K562 (cell line): ENCODE data around the gene CEP44. TPM values are rescaled to one million over a fixed set of nuclear protein-coding genes. Genes with fewer than 3 reads are reported as not detected.

Experiments
- ATAC-seq: fragments of 200-7000 bp; cut with Tn5 transposase; 3 replicates; pipeline ENCODE4 v1.9.1; 2020; ENCODE audit warnings: moderate library complexity
- BruUV-seq: library from RNA; stranded (reverse); fragments of 400-500 nt; replicated peaks from 2 replicates; lab custom pipeline; 2021; lab: Mats Ljungman, UMichigan
- CTCF ChIA-PET: fragments of 300-600 bp; formaldehyde crosslinking; extraction: SDS; loops from one replicate; lab custom pipeline; 2021; ENCODE audit warnings: low intra/inter-chr PET ratio; lab: Yijun Ruan, JAX
- POLR2A ChIA-PET: fragments of 300-600, 350-650 bp; sonication (Branson Sonifier 250); formaldehyde crosslinking; extraction: SDS; loops from one replicate; lab custom pipeline; 2021; ENCODE audit warnings: antibody characterized with exemption, inconsistent platforms; lab: Yijun Ruan, JAX
- DNase-seq, 4 experiments: peaks; one replicate each; pipeline versions ENCODE4 v3.0.0 to v3.0.0-alpha.2; 2011 to 2018; ENCODE audit warnings: low spot score in 3 of 4, mixed read lengths in 3 of 4; ENCODE audit errors: extremely low read depth in 1 of 4
- FAIRE-seq: peaks from 2 replicates; lab custom pipeline; 2011; peaks lifted over from hg19 to GRCh38; lab: Jason Lieb, UNC
- H2AFZ ChIP-seq: 2 replicates; pipeline ENCODE4 v1.6.0; 2011; ENCODE audit warnings: low read depth, low read length, control low read depth, inconsistent platforms
- H3K27ac ChIP-seq: fragments of 200-600 bp; 3 replicates; pipeline ENCODE4 v1.8.0; 2011; ENCODE audit warnings: low read depth, mild to moderate bottlenecking, control low read depth, inconsistent platforms, low read length, moderate library complexity, mixed read lengths; ENCODE audit errors: extremely low read depth
- H3K27me3 ChIP-seq, 2 experiments: fragments of 300-600 bp in 1 of 2; 2 replicates in 1 of 2; 3 replicates in 1 of 2; pipeline versions ENCODE4 v1.6.0 to v1.8.0; 2011; ENCODE audit warnings: inconsistent platforms in 2 of 2, low read length in 2 of 2, mild to moderate bottlenecking in 1 of 2, mixed read lengths in 1 of 2, moderate library complexity in 1 of 2; ENCODE audit not compliant: control insufficient read depth in 2 of 2, insufficient read depth in 2 of 2
- H3K36me3 ChIP-seq: fragments of 300-600 bp; 3 replicates; pipeline ENCODE4 v1.8.0; 2011; ENCODE audit warnings: mild to moderate bottlenecking, low read length, inconsistent platforms; ENCODE audit not compliant: control insufficient read depth, insufficient read depth
- H3K4me1 ChIP-seq, 2 experiments: fragments of 200-600 bp in 1 of 2; replicated peaks in 1 of 2; 2 replicates in 1 of 2; 3 replicates in 1 of 2; pipeline versions ENCODE4 v1.5.1 to v1.8.0; 2011; ENCODE audit warnings: inconsistent platforms in 2 of 2, low read length in 2 of 2, mild to moderate bottlenecking in 1 of 2, mixed read lengths in 1 of 2, moderate library complexity in 1 of 2; ENCODE audit not compliant: control insufficient read depth in 2 of 2, insufficient read depth in 2 of 2
- H3K4me2 ChIP-seq: 2 replicates; pipeline ENCODE4 v1.6.1; 2011; ENCODE audit warnings: low read length, control low read depth, inconsistent platforms, mixed read lengths; ENCODE audit not compliant: insufficient read depth
- H3K4me3 ChIP-seq: fragments of 200-600 bp; sonication (generic), shearing (Covaris generic); 2 replicates; pipeline ENCODE4 v1.5.1; 2016; ENCODE audit warnings: control low read depth, inconsistent platforms
- H3K79me2 ChIP-seq: fragments of 200-600 bp; 3 replicates; pipeline ENCODE4 v1.8.0; 2011; ENCODE audit warnings: low read length, inconsistent platforms; ENCODE audit not compliant: control insufficient read depth, insufficient read depth
- H3K9ac ChIP-seq, 2 experiments: 2 replicates each; pipeline versions ENCODE4 v1.6.0 to v1.6.1; 2011; ENCODE audit warnings: low read depth in 2 of 2, low read length in 2 of 2, control low read depth in 1 of 2, inconsistent platforms in 1 of 2, mild to moderate bottlenecking in 1 of 2, mixed read lengths in 1 of 2; ENCODE audit not compliant: insufficient read depth in 1 of 2
- H3K9me1 ChIP-seq: one replicate; pipeline ENCODE4 v1.6.0; 2011; ENCODE audit warnings: inconsistent platforms, mild to moderate bottlenecking, low read length, moderate library complexity; ENCODE audit not compliant: control insufficient read depth, insufficient read depth
- H3K9me3 ChIP-seq: replicated peaks from 2 replicates; pipeline ENCODE4 v1.5.1; 2011; ENCODE audit warnings: low read depth, low read length, inconsistent platforms; ENCODE audit not compliant: control insufficient read depth, insufficient read depth
- H4K20me1 ChIP-seq: replicated peaks from 2 replicates; pipeline ENCODE4 v1.6.1; 2011; ENCODE audit warnings: low read length, inconsistent platforms, mixed read lengths; ENCODE audit not compliant: control insufficient read depth, insufficient read depth
- ADNP ChIP-seq: fragments of 200-800 bp; sonication (Bioruptor generic); IDR thresholded peaks from 2 replicates; pipeline ENCODE4 v1.6.1; 2016; ENCODE audit warnings: missing genetic modification characterization, missing compliant biosample characterization
- CTCFL ChIP-seq: IDR thresholded peaks from 2 replicates; pipeline ENCODE4 v1.6.1; 2011; ENCODE audit warnings: borderline replicate concordance, low read depth, mild to moderate bottlenecking, moderate library complexity, low read length; ENCODE audit not compliant: insufficient read depth, poor library complexity, severe bottlenecking
- E2F3 ChIP-seq: fragments of 250-450 bp; sonication (Bioruptor Pico); IDR thresholded peaks from 2 replicates; pipeline ENCODE4 v1.4.0; 2020; ENCODE audit warnings: mild to moderate bottlenecking
- ESRRA ChIP-seq: fragments of 450-650 bp; IDR thresholded peaks from 2 replicates; pipeline ENCODE4 v1.6.1; 2014; ENCODE audit warnings: low read depth, mild to moderate bottlenecking, moderate library complexity, borderline replicate concordance
- MEF2D ChIP-seq: conservative IDR thresholded peaks from 2 replicates; pipeline ENCODE4 v1.6.1; 2016; ENCODE audit warnings: low read depth, missing genetic modification characterization, missing compliant biosample characterization
- NR2C1 ChIP-seq, 2 experiments: fragments of 450-650 bp; IDR thresholded peaks; 2 replicates each; pipeline ENCODE4 v1.6.1; 2017; ENCODE audit warnings: mild to moderate bottlenecking in 2 of 2, antibody characterized with exemption in 1 of 2, inconsistent platforms in 1 of 2, missing compliant biosample characterization in 1 of 2, missing genetic modification characterization in 1 of 2
- PURB ChIP-seq: sonication (generic); formaldehyde crosslinking; IDR thresholded peaks from 2 replicates; pipeline ENCODE4 v1.9.0; 2021; ENCODE audit warnings: low read depth, mild to moderate bottlenecking, missing genetic modification reagents
- SMARCB1 ChIP-seq: IDR thresholded peaks from 2 replicates; pipeline ENCODE4 v1.6.1; 2011; ENCODE audit warnings: improper control_type of control experiment, low read depth; ENCODE audit not compliant: insufficient read length
- TAF7 ChIP-seq: fragments of 450-650 bp; IDR thresholded peaks from 2 replicates; pipeline ENCODE4 v1.6.1; 2016; ENCODE audit warnings: missing genetic modification characterization, missing compliant biosample characterization
- TEAD2 ChIP-seq: fragments of 450-650 bp; IDR thresholded peaks from 2 replicates; pipeline ENCODE4 v1.6.1; 2016; ENCODE audit warnings: missing genetic modification characterization, control low read depth, missing compliant biosample characterization
- THAP7 ChIP-seq: fragments of 250-450 bp; sonication (Bioruptor Pico); IDR thresholded peaks from 2 replicates; pipeline ENCODE4 v1.5.0; 2021
- YY1 ChIP-seq, 3 experiments: IDR thresholded peaks; 2 replicates each; pipeline ENCODE4 v1.6.1; 2011; ENCODE audit warnings: low read length in 2 of 3, mild to moderate bottlenecking in 2 of 3, moderate library complexity in 2 of 3, borderline replicate concordance in 1 of 3, control low read depth in 1 of 3, low read depth in 1 of 3; ENCODE audit not compliant: insufficient read depth in 3 of 3, insufficient replicate concordance in 2 of 3, control insufficient read depth in 1 of 3, insufficient read length in 1 of 3; ENCODE audit errors: extremely low read depth in 1 of 3
- ZBTB17 ChIP-seq: fragments of 450-650 bp; formaldehyde crosslinking; IDR thresholded peaks from 2 replicates; pipeline ENCODE4 v1.4.0; 2020; ENCODE audit warnings: mild to moderate bottlenecking
- ZNF175 ChIP-seq: fragments of 200-800 bp; sonication (Bioruptor generic); IDR thresholded peaks from 2 replicates; pipeline ENCODE4 v1.6.1; 2016; ENCODE audit warnings: low read depth, mild to moderate bottlenecking, missing genetic modification characterization, missing compliant biosample characterization
- ZNF354B ChIP-seq: fragments of 250-450 bp; sonication (Bioruptor Pico); IDR thresholded peaks from 2 replicates; pipeline ENCODE4 v1.4.0; 2020
- ZNF445 ChIP-seq: fragments of 250-450 bp; sonication (Bioruptor Pico); IDR thresholded peaks from 2 replicates; pipeline ENCODE4 v1.4.0; 2020; ENCODE audit warnings: low read depth, mild to moderate bottlenecking, moderate library complexity
- ZNF695 ChIP-seq: fragments of 450-650 bp; formaldehyde crosslinking; IDR thresholded peaks from 2 replicates; pipeline ENCODE4 v1.4.0; 2020; ENCODE audit warnings: mild to moderate bottlenecking, moderate library complexity
- ZNF740 ChIP-seq, 3 experiments: fragments of 200-800 bp in 1 of 3; sonication (Bioruptor generic) in 1 of 3; sonication (generic) in 1 of 3; formaldehyde crosslinking in 1 of 3; IDR thresholded peaks; 2 replicates each; pipeline versions ENCODE4 v1.6.1 to v1.8.0; 2016 to 2022; ENCODE audit warnings: mild to moderate bottlenecking in 2 of 3, missing compliant biosample characterization in 2 of 3, missing genetic modification characterization in 2 of 3, missing genetic modification reagents in 1 of 3
- WGBS: fragments of 100-300 bp; shearing (Covaris generic); methylation state at CpG from one replicate; pipeline ENCODE4 v1.1.6; 2016; ENCODE audit warnings: low coverage, mixed read lengths; ENCODE audit not compliant: insufficient coverage; ENCODE audit errors: missing lambda C conversion rate; 5-methylcytosine and 5-hydroxymethylcytosine counted together
- in situ Hi-C: fragments of 300-500 bp; cut with MboI; formaldehyde crosslinking; loops from 4 replicates; pipeline ENCODE4 v1.15.0; 2018; ENCODE audit warnings: inconsistent platforms, mixed read lengths
- intact Hi-C: fragments of 100-400 bp; cut with micrococcal nuclease; formaldehyde crosslinking; loops from 2 replicates; pipeline ENCODE4 v1.14.2; 2022
- polyA plus RNA-seq, 8 experiments: library from polyadenylated mRNA; depleted of rRNA in 4 of 8; stranded (reverse) in 5 of 8; unstranded in 3 of 8; fragments of >200 nt; fragmentation: Nextera tagmentation in 2 of 8; fragmentation: Illumina TruSeq in 1 of 8; extraction: Ambion mirVana in 2 of 8; extraction: Trizol in 1 of 8; gene quantifications; 2 replicates each; pipeline versions ENCODE4 v1.2.1 to v1.2.3, GENCODE V29; 2011 to 2014; ENCODE audit warnings: inconsistent platforms in 1 of 8, missing spikeins in 1 of 8
- total RNA-seq, 7 experiments: library from RNA; depleted of rRNA in 6 of 7; stranded (reverse); fragments of >200 nt in 6 of 7; fragmentation: Illumina TruSeq in 2 of 7; extraction: Trizol in 2 of 7; gene quantifications; 2 replicates each; pipeline versions ENCODE4 v1.2.1 to v1.2.3, GENCODE V29; 2011 to 2021; ENCODE audit warnings: low replicate concordance in 1 of 7

CEP44 gene
- total and polyA plus RNA-seq, 9 of the 15 experiments (the other 6 are each of a cell fraction or from before 2014, with no cell fraction given) = 19.6 to 45.0 (median 24.4) TPM

GRCh38 chr4:174381440-174381800 is 97.7 kb downstream of the CEP44 start:
- Histone ChIP-seq H3K4me2 (no peak overlapping the region), H3K27me3 (no peaks in the 10 kb centered on the region), H3K36me3 (no peaks in the 10 kb centered on the region), H4K20me1 (no peaks in the 10 kb centered on the region), H3K4me1 (peaks cover 0 to 4% of the 10 kb centered on the region in 2 experiments; a peak in 2 of 5 replicates), H3K9me1 (no peaks in the 10 kb centered on the region), H3K9ac (no peak overlapping the region), H3K79me2 (no peaks in the 10 kb centered on the region), H3K4me3 (no peak overlapping the region), H3K9me3 (no peaks in the 10 kb centered on the region), H2AFZ (no peak overlapping the region), H3K27ac (no peak overlapping the region)
- ATAC-seq (no peak), DNase-seq (no peak), FAIRE-seq (no peak)
- CTCF ChIA-PET = no interaction called here
- no TSS peak for BruUV-seq
- POLR2A ChIA-PET = no interaction called here
- intact Hi-C loops (no loop called here), in situ Hi-C loops (no loop called here)
- WGBS = 40% methylated on average over 1 of the region's 1 CpG
- TF ChIP-seq THAP7 (CRISPR knock-in tag) (no peak), ADNP (tag) (no peak), PURB (CRISPR knock-in tag) (no peak), MEF2D (tag) (0 out of 2 replicates have a peak, but pooled peaks have one; percentile 53), ZNF695 (CRISPR knock-in tag) (peak; percentile 22; the same call in 1 of the 2 replicates), ZNF354B (CRISPR knock-in tag) (peak; percentile 66; the same call in 1 of the 2 replicates), CTCFL (no peak), YY1 (IDR thresholded peaks at IDR 0.05; ENCODE audit: borderline replicate concordance in 1 of 3, control insufficient read depth in 1 of 3, extremely low read depth in 1 of 3, insufficient read depth in 3 of 3, insufficient read length in 1 of 3, insufficient replicate concordance in 2 of 3, low read depth in 1 of 3, low read length in 2 of 3) (peak in 1 of 3 experiments; percentile 72), ZNF175 (peak; percentile 45; the same call in 1 of the 2 replicates), ESRRA (0 out of 2 replicates have a peak, but pooled peaks have one; percentile 37), ZNF445 (CRISPR knock-in tag) (0 out of 2 replicates have a peak, but pooled peaks have one; percentile 38), NR2C1 (IDR thresholded peaks at IDR 0.05) (no peak), NR2C1 (tag; IDR thresholded peaks at IDR 0.05) (peak; percentile 71), SMARCB1 (no peak), ZNF740 (CRISPR knock-in tag; IDR thresholded peaks at IDR 0.05) (no peak), ZNF740 (tag; IDR thresholded peaks at IDR 0.05) (peak in 1 of 2 experiments; percentile 85; a peak in 2 of 4 replicates), TEAD2 (tag) (0 out of 2 replicates have a peak, but pooled peaks have one; percentile 9), E2F3 (CRISPR knock-in tag) (0 out of 2 replicates have a peak, but pooled peaks have one; percentile 61), ZBTB17 (CRISPR knock-in tag) (0 out of 2 replicates have a peak, but pooled peaks have one; percentile 43), TAF7 (tag) (no peak)
